HEK293T (cell line): Measurements from ENCODE around the gene SBNO2.

Source experiments
- ARNT ChIP-seq: fragments of 450-650 bp; IDR thresholded peaks from 2 replicates; pipeline ENCODE4 v1.6.1; 2017; ENCODE audit warnings: mild to moderate bottlenecking
- BHLHE40 ChIP-seq: fragments of 450-650 bp; IDR thresholded peaks from 2 replicates; pipeline ENCODE4 v1.6.1; 2016; ENCODE audit warnings: mild to moderate bottlenecking, moderate library complexity, borderline replicate concordance
- ELF4 ChIP-seq: fragments of 450-650 bp; IDR thresholded peaks from 2 replicates; pipeline ENCODE4 v1.6.1; 2017; ENCODE audit warnings: antibody characterized with exemption
- FOXA1 ChIP-seq: fragments of 450-650 bp; IDR thresholded peaks from 2 replicates; pipeline ENCODE4 v1.6.1; 2016; ENCODE audit warnings: mild to moderate bottlenecking
- FOXK2 ChIP-seq: fragments of 450-650 bp; IDR thresholded peaks from 2 replicates; pipeline ENCODE4 v1.6.1; 2016; ENCODE audit warnings: mild to moderate bottlenecking
- FOXM1 ChIP-seq: fragments of 450-650 bp; IDR thresholded peaks from 2 replicates; pipeline ENCODE4 v1.6.1; 2017; ENCODE audit warnings: mild to moderate bottlenecking, borderline replicate concordance
- LEF1 ChIP-seq: fragments of 450-650 bp; IDR thresholded peaks from 2 replicates; pipeline ENCODE4 v1.6.1; 2017; ENCODE audit warnings: mild to moderate bottlenecking, borderline replicate concordance
- NFRKB ChIP-seq: fragments of 450-650 bp; IDR thresholded peaks from 2 replicates; pipeline ENCODE4 v1.6.1; 2016; ENCODE audit warnings: mild to moderate bottlenecking, moderate library complexity
- SP1 ChIP-seq: fragments of 450-650 bp; IDR thresholded peaks from 2 replicates; pipeline ENCODE4 v1.6.1; 2017
- SUZ12 ChIP-seq: fragments of 450-650 bp; IDR thresholded peaks from 2 replicates; pipeline ENCODE4 v1.6.1; 2016; ENCODE audit warnings: mild to moderate bottlenecking
- TARDBP ChIP-seq: fragments of 450-650 bp; IDR thresholded peaks from 2 replicates; pipeline ENCODE4 v1.6.1; 2016
- ZNF384 ChIP-seq: fragments of 450-650 bp; IDR thresholded peaks from 2 replicates; pipeline ENCODE4 v1.6.1; 2016

DNA sequence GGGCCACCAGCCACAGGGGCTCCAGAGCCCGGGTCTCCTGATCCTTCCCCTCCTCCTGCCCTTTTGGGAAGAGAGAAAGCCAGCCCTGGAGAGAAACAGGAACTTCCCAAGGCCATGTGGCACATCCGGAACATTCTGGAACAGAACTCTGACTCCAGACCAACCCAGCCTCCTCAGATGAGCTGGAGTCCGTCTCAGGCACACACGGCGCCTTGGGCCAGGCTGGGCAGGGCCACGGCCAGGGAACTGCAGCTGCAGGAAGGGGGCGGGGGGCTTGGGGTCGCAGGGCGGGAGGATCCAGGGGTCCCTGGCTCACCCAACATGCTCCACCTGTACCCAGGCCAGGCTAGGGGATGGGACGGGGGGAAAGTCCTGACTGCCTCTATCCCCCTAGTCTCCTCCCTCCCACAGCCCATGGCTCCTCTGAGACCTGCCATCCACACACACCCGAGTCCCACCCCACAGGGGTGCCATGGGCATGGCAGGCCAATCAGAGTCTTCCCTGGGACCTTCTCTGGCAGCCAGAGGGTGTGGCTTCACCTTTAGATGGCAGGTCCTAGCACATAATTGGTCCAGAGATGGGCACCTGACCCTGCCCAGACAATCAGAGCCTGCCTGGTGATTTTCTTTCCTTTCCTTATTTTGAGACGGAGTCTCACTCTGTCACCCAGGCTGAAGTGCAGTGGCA lies 22.9 kb downstream of the SBNO2 start:
- TF ChIP-seq ARNT (no peak), ELF4 (no peak), FOXK2 (no peak), SP1 (no peak), NFRKB (no peak), FOXM1 (no peak), TARDBP (no peak), SUZ12 (no peak), LEF1 (no peak), ZNF384 (no peak), FOXA1 (no peak), BHLHE40 (no peak)
